ENCODE data around the gene HOXD4. TPM values are rescaled to one million over a fixed set of nuclear protein-coding genes. Genes with fewer than 3 reads are reported as not detected.

The HOXD4 gene
- total RNA-seq, 1 donor from 2014 or later = not detected

- ATAC-seq (ENCODE audit: poor library complexity) (no peak), DNase-seq (no peak)
- intact Hi-C loops (cut with DNase I) = no loop called here
These were observed 48.6 kb downstream of the HOXD4 start for GRCh38 chr2:176199902-176200301.

- ATAC-seq (ENCODE audit: poor library complexity) (no peak), DNase-seq (no peak)
- intact Hi-C loops (cut with DNase I) = no loop called here
These were observed 49.6 kb downstream of the HOXD4 start for GRCh38 chr2:176200971-176201370.

GRCh38 chr2:176202491-176202890 lies 51.1 kb downstream of the HOXD4 start:
- DNase-seq (no peak), ATAC-seq (ENCODE audit: poor library complexity) (no peak)
- intact Hi-C loops (cut with DNase I) = no loop called here

Small RNA genes within 50 kb of the gene (microRNA-seq; reads per million reads assigned to microRNA genes)
- 1,978 reads per million, percentile 87 among the genes with 10 or more reads in this experiment for gene MIR10B

Other genes starting within 250 kb of the HOXD4 start
- 38.0 TPM for gene LNPK, start 149.3 kb upstream of the HOXD4 start, total RNA-seq
- not detected for gene EVX2, start 67.6 kb upstream of the HOXD4 start, total RNA-seq
- gene HOXD13, start 58.8 kb upstream of the HOXD4 start, total RNA-seq = not detected
- not detected for gene HOXD12, start 51.8 kb upstream of the HOXD4 start, total RNA-seq
- not detected for gene HOXD11, start 44.3 kb upstream of the HOXD4 start, total RNA-seq
- gene HOXD10, start 34.8 kb upstream of the HOXD4 start, total RNA-seq = not detected
- not detected for gene HOXD9, start 28.8 kb upstream of the HOXD4 start, total RNA-seq
- 0.32 TPM for gene HOXD8, start 21.8 kb upstream of the HOXD4 start, total RNA-seq
- 0.38 TPM for gene HOXD3, start 5.8 kb downstream of the HOXD4 start, total RNA-seq
- gene HOXD1, start 37.1 kb downstream of the HOXD4 start, total RNA-seq = not detected
- gene MTX2, start 117.9 kb downstream of the HOXD4 start, total RNA-seq = 50.3 TPM